Activated CD8-positive, alpha-beta memory T cell treated with anti-CD3 and anti-CD28 coated beads, Interleukin-2, amount 50 U/mL, for 24 hours (primary cell): ENCODE measurements around the gene MT1G.
A peak's percentile ranks its signal among the peaks of the same experiment; 100 is the strongest.
"Not testable (repeated sequence)": the region's sequence is repeated elsewhere in the genome, so short reads cannot be mapped to it uniquely, and the experiment has no call there.

Source experiments
- DNase-seq: peaks from one replicate; pipeline ENCODE4 v3.0.0-alpha.2; 2020; ENCODE audit errors: extremely low read depth

MT1G gene

GRCh38 chr16:56665286-56666261 lies 2.3 kb downstream of the MT1G start:
- DNase-seq, result not testable (repeated sequence)

- no peak for DNase-seq
Observed at GRCh38 chr16:56664506-56664905, 3.4 kb downstream of the MT1G start.

GRCh38 chr16:56662357-56663354 lies 5.2 kb downstream of the MT1G start:
- DNase-seq, result no peak

- DNase-seq, result no peak
Observed at GRCh38 chr16:56658327-56658875, 9.5 kb downstream of the MT1G start.

GRCh38 chr16:56657555-56658326 lies 10.1 kb downstream of the MT1G start, which contains the start of gene MT1F:
TSS of gene MT1F (plus strand) at chr16:56657959. CDS start at chr16:56658059, 100 bp downstream.
- DNase-seq, result peak; percentile 37

- no peak for DNase-seq
Observed at GRCh38 chr16:56653218-56653617, 14.6 kb downstream of the MT1G start.

- no peak for DNase-seq
Observed at GRCh38 chr16:56652600-56652999, 15.3 kb downstream of the MT1G start.

GRCh38 chr16:56651586-56651985 lies 16.3 kb downstream of the MT1G start, which contains the start of gene MT1B:
TSS of gene MT1B (plus strand) at chr16:56651886. CDS start at chr16:56651954, 68 bp downstream.
- no peak for DNase-seq

GRCh38 chr16:56649820-56650219 lies 18.0 kb downstream of the MT1G start:
- no peak for DNase-seq

- no peak for DNase-seq
Observed at GRCh38 chr16:56649271-56649670, 18.6 kb downstream of the MT1G start.

GRCh38 chr16:56647641-56648431 lies 20.0 kb downstream of the MT1G start:
- DNase-seq, result no peak

GRCh38 chr16:56645838-56646237 lies 22.0 kb downstream of the MT1G start:
- no peak for DNase-seq

GRCh38 chr16:56645311-56645710 lies 22.6 kb downstream of the MT1G start:
- DNase-seq, result no peak

- DNase-seq, result no peak
Observed at GRCh38 chr16:56643833-56644232, 24.0 kb downstream of the MT1G start.

GRCh38 chr16:56643080-56643778 lies 24.6 kb downstream of the MT1G start:
- no peak for DNase-seq

- DNase-seq, result no peak
Observed at GRCh38 chr16:56641166-56641565, 26.7 kb downstream of the MT1G start.

GRCh38 chr16:56640076-56640475 lies 27.8 kb downstream of the MT1G start:
- no peak for DNase-seq

GRCh38 chr16:56639045-56639444 lies 28.8 kb downstream of the MT1G start:
- DNase-seq, result no peak
